ENCODE results near the gene STAG1. TPM values are rescaled to one million over a fixed set of nuclear protein-coding genes. Genes with fewer than 3 reads are reported as not detected.

The STAG1 gene
- total RNA-seq, 1 donor = 58.6 TPM

GRCh38 chr3:136512381-136512780, 239.8 kb downstream of the STAG1 start:
- H3K9me3 ChIP-seq (ENCODE audit: low read depth, low read length) = no peaks in the 10 kb centered on the region
- H2AFZ ChIP-seq (ENCODE audit: low read length) = no peak overlapping the region
- peaks cover 5% of the 10 kb centered on the region for H3K4me1 ChIP-seq (ENCODE audit: insufficient read depth, low read length)
- H3K4me2 ChIP-seq (ENCODE audit: insufficient read depth, low read length) = peak overlapping the region; percentile 4
- no peaks in the 10 kb centered on the region for H4K20me1 ChIP-seq (ENCODE audit: insufficient read depth, low read length)
- no peaks in the 10 kb centered on the region for H3K27me3 ChIP-seq (ENCODE audit: insufficient read depth, low read length)
- H3K4me3 ChIP-seq (ENCODE audit: insufficient read depth, low read length) = no peak overlapping the region
- H3K79me2 ChIP-seq (ENCODE audit: insufficient read depth, low read length) = no peaks in the 10 kb centered on the region
- H3K27ac ChIP-seq (ENCODE audit: low read depth, low read length) = peak overlapping the region; percentile 40
- H3K36me3 ChIP-seq (ENCODE audit: insufficient read depth, low read length) = no peaks in the 10 kb centered on the region
- TF ChIP-seq CTCF (IDR thresholded peaks at IDR 0.05; ENCODE audit: extremely low read depth, low read depth, low read length) = no peak
- DNase-seq (ENCODE audit: insufficient read length, low spot score, missing footprints) = no peak

- no peaks in the 10 kb centered on the region for H4K20me1 ChIP-seq (ENCODE audit: insufficient read depth, low read length)
- H3K4me1 ChIP-seq (ENCODE audit: insufficient read depth, low read length) = no peaks in the 10 kb centered on the region
- TF ChIP-seq CTCF (IDR thresholded peaks at IDR 0.05; ENCODE audit: extremely low read depth, low read depth, low read length) = no peak
- no peaks in the 10 kb centered on the region for H3K27me3 ChIP-seq (ENCODE audit: insufficient read depth, low read length)
- DNase-seq (ENCODE audit: insufficient read length, low spot score, missing footprints) = no peak
- H3K4me2 ChIP-seq (ENCODE audit: insufficient read depth, low read length) = no peak overlapping the region
- H3K36me3 ChIP-seq (ENCODE audit: insufficient read depth, low read length) = peaks cover 2% of the 10 kb centered on the region
- no peak overlapping the region for H3K27ac ChIP-seq (ENCODE audit: low read depth, low read length)
- no peak overlapping the region for H3K4me3 ChIP-seq (ENCODE audit: insufficient read depth, low read length)
- no peak overlapping the region for H2AFZ ChIP-seq (ENCODE audit: low read length)
- H3K79me2 ChIP-seq (ENCODE audit: insufficient read depth, low read length) = no peaks in the 10 kb centered on the region
- no peaks in the 10 kb centered on the region for H3K9me3 ChIP-seq (ENCODE audit: low read depth, low read length)
Measured at GRCh38 chr3:136505676-136506075, 246.5 kb downstream of the STAG1 start.

- Histone ChIP-seq H4K20me1 (ENCODE audit: insufficient read depth, low read length) (no peaks in the 10 kb centered on the region), H2AFZ (ENCODE audit: low read length) (no peak overlapping the region), H3K4me1 (ENCODE audit: insufficient read depth, low read length) (no peaks in the 10 kb centered on the region), H3K27me3 (ENCODE audit: insufficient read depth, low read length) (no peaks in the 10 kb centered on the region), H3K36me3 (ENCODE audit: insufficient read depth, low read length) (peaks cover 2% of the 10 kb centered on the region), H3K4me2 (ENCODE audit: insufficient read depth, low read length) (no peak overlapping the region), H3K27ac (ENCODE audit: low read depth, low read length) (no peak overlapping the region), H3K79me2 (ENCODE audit: insufficient read depth, low read length) (no peaks in the 10 kb centered on the region), H3K9me3 (ENCODE audit: low read depth, low read length) (no peaks in the 10 kb centered on the region), H3K4me3 (ENCODE audit: insufficient read depth, low read length) (no peak overlapping the region)
- DNase-seq (ENCODE audit: insufficient read length, low spot score, missing footprints) = no peak
- no peak for TF ChIP-seq CTCF (IDR thresholded peaks at IDR 0.05; ENCODE audit: extremely low read depth, low read depth, low read length)
Measured at GRCh38 chr3:136503056-136503455, 249.1 kb downstream of the STAG1 start.

- DNase-seq (ENCODE audit: insufficient read length, low spot score, missing footprints) = no peak
- no peaks in the 10 kb centered on the region for H3K9me3 ChIP-seq (ENCODE audit: low read depth, low read length)
- H3K27me3 ChIP-seq (ENCODE audit: insufficient read depth, low read length) = no peaks in the 10 kb centered on the region
- H3K79me2 ChIP-seq (ENCODE audit: insufficient read depth, low read length) = no peaks in the 10 kb centered on the region
- TF ChIP-seq CTCF (IDR thresholded peaks at IDR 0.05; ENCODE audit: extremely low read depth, low read depth, low read length) = no peak
- no peak overlapping the region for H3K4me2 ChIP-seq (ENCODE audit: insufficient read depth, low read length)
- H3K4me3 ChIP-seq (ENCODE audit: insufficient read depth, low read length) = no peak overlapping the region
- H4K20me1 ChIP-seq (ENCODE audit: insufficient read depth, low read length) = no peaks in the 10 kb centered on the region
- H3K27ac ChIP-seq (ENCODE audit: low read depth, low read length) = no peak overlapping the region
- H3K4me1 ChIP-seq (ENCODE audit: insufficient read depth, low read length) = no peaks in the 10 kb centered on the region
- H3K36me3 ChIP-seq (ENCODE audit: insufficient read depth, low read length) = peaks cover 2% of the 10 kb centered on the region
- no peak overlapping the region for H2AFZ ChIP-seq (ENCODE audit: low read length)
Measured at GRCh38 chr3:136498919-136499447, 253.2 kb downstream of the STAG1 start.
